Heart left ventricle (tissue), 13 donors: Measurements from ENCODE around the gene CLN6.

Source experiments
- CTCF ChIP-seq, 12 donors: fragments of 200-600 bp; sonication (generic) in 4 of 12; IDR thresholded peaks; one replicate each; pipeline versions ENCODE4 v1.5.0 to v1.8.0; 2018 to 2022; ENCODE audit warnings: antibody characterized with exemption in 12 of 12, mild to moderate bottlenecking in 5 of 12
- POLR2A ChIP-seq, 2 donors: fragments of 450-650 bp; IDR thresholded peaks; one replicate each; pipeline ENCODE4 v1.6.1; 2017; ENCODE audit warnings: antibody characterized with exemption in 2 of 2, mild to moderate bottlenecking in 2 of 2, moderate library complexity in 2 of 2
- donor health status: ischemic (EF 13 %, LVEDD 7.1; RV severe dilation, severe dysfunction).
- donor health status: DM: no; HTN: yes; CAD: no.
- donor health status: DM: no; HTN: no; CAD: no.
- donor health status: ischemic (EF 25% LVEDD 6.9; RV normal size, moderate dysfunction).
- donor health status: ischemic (EF 25% LVEDD 5.7; RV mildly dilated, moderate dysfunction).
- donor health status: ischemic (EF 35%, LVEDD 5.7; RV mildly dilated, moderate dysfunction).
- donor health status: nonischemic (EF 11% LVEDD 7.7; RV severe dilation, severe dysfunction).
- donor health status: DM: yes; HTN: yes; CAD: no.
- donor health status: PGD.
- donor health status: ischemic (EF 29% LVEDD 5.4; RV normal size, mild dysfunction).
- donor health status: nonischemic (EF 23%, LVEDD 6.1; RV moderate dilation, normal function).

GRCh38 chr15:68261980-68262379, 32.5 kb upstream of the CLN6 start:
- no peak for TF ChIP-seq CTCF (IDR thresholded peaks at IDR 0.05)
- no peak for TF ChIP-seq POLR2A (IDR thresholded peaks at IDR 0.05)
